HuH-7.5 (cell line): Measurements from ENCODE around the gene SPATS2L.

Experiments used
- DNase-seq: peaks from one replicate; pipeline ENCODE4 v3.0.0; 2011; ENCODE audit warnings: low spot score

The SPATS2L gene

GRCh38 chr2:200411831-200412230 lies 105.3 kb downstream of the SPATS2L start:
- no peak for DNase-seq

GRCh38 chr2:200414367-200414766 lies 107.9 kb downstream of the SPATS2L start:
- DNase-seq = no peak

GRCh38 chr2:200415455-200415854 lies 109.0 kb downstream of the SPATS2L start:
- no peak for DNase-seq

- DNase-seq = no peak
Measured at GRCh38 chr2:200416878-200417277, 110.4 kb downstream of the SPATS2L start.

- DNase-seq = no peak
Measured at GRCh38 chr2:200417366-200417765, 110.9 kb downstream of the SPATS2L start.

- no peak for DNase-seq
Measured at GRCh38 chr2:200418399-200418798, 111.9 kb downstream of the SPATS2L start.

- no peak for DNase-seq
Measured at GRCh38 chr2:200419325-200419724, 112.8 kb downstream of the SPATS2L start.

- DNase-seq = no peak
Measured at GRCh38 chr2:200421270-200421669, 114.8 kb downstream of the SPATS2L start.

- DNase-seq = no peak
Measured at GRCh38 chr2:200422071-200422470, 115.6 kb downstream of the SPATS2L start.

- DNase-seq = no peak
Measured at GRCh38 chr2:200422532-200423261, 116.2 kb downstream of the SPATS2L start.

GRCh38 chr2:200423541-200423940 lies 117.0 kb downstream of the SPATS2L start:
- DNase-seq = no peak

- DNase-seq = no peak
Measured at GRCh38 chr2:200425026-200425821, 118.7 kb downstream of the SPATS2L start.

- DNase-seq = no peak
Measured at GRCh38 chr2:200426754-200427153, 120.3 kb downstream of the SPATS2L start.

GRCh38 chr2:200428961-200429665 lies 122.6 kb downstream of the SPATS2L start:
- no peak for DNase-seq

GRCh38 chr2:200430017-200430416 lies 123.5 kb downstream of the SPATS2L start:
- DNase-seq = no peak

GRCh38 chr2:200431996-200432705 lies 125.7 kb downstream of the SPATS2L start:
- DNase-seq = no peak

- no peak for DNase-seq
Measured at GRCh38 chr2:200435379-200435778, 128.9 kb downstream of the SPATS2L start.

GRCh38 chr2:200438251-200438650 lies 131.8 kb downstream of the SPATS2L start:
- no peak for DNase-seq

GRCh38 chr2:200438846-200439245 lies 132.4 kb downstream of the SPATS2L start:
- no peak for DNase-seq

- DNase-seq = no peak
Measured at GRCh38 chr2:200439981-200440380, 133.5 kb downstream of the SPATS2L start.

GRCh38 chr2:200442471-200442870 lies 136.0 kb downstream of the SPATS2L start:
- no peak for DNase-seq

GRCh38 chr2:200443376-200443775 lies 136.9 kb downstream of the SPATS2L start:
- no peak for DNase-seq
